Heart left ventricle (tissue), 16 donors: ENCODE data around the gene SLC9B2. TPM values are rescaled to one million over a fixed set of nuclear protein-coding genes. Genes with fewer than 3 reads are reported as not detected.

Experiments used
- ATAC-seq, 4 donors: fragments of 200-7000 bp; cut with Tn5 transposase; one replicate each; pipeline ENCODE4 v1.9.1; 2020 to 2022; ENCODE audit warnings: moderate library complexity in 4 of 4, mild to moderate bottlenecking in 3 of 4, moderate number of reproducible peaks in 1 of 4
- DNase-seq, 5 donors: peaks; one replicate each; pipeline ENCODE4 v3.0.0-alpha.2; 2020
- H3K27ac ChIP-seq, 12 donors: fragments of 200-600 bp; sonication (generic) in 4 of 12; one replicate each; pipeline versions ENCODE4 v1.5.0 to v1.8.0; 2016 to 2022; ENCODE audit warnings: mild to moderate bottlenecking in 2 of 12
- H3K27me3 ChIP-seq, 9 donors: fragments of 200-600 bp; sonication (generic) in 2 of 9; one replicate each; pipeline versions ENCODE4 v1.5.1 to v1.8.0; 2016 to 2022; ENCODE audit warnings: mild to moderate bottlenecking in 3 of 9
- H3K36me3 ChIP-seq, 9 donors: fragments of 200-600 bp; sonication (generic) in 2 of 9; one replicate each; pipeline versions ENCODE4 v1.5.0 to v1.8.0; 2018 to 2022; ENCODE audit warnings: mild to moderate bottlenecking in 2 of 9
- H3K4me1 ChIP-seq, 12 donors: fragments of 200-600 bp; sonication (generic) in 4 of 12; one replicate each; pipeline versions ENCODE4 v1.5.0 to v1.8.0; 2016 to 2022; ENCODE audit warnings: mild to moderate bottlenecking in 3 of 12
- H3K4me3 ChIP-seq, 12 donors: fragments of 200-600 bp; sonication (generic) in 4 of 12; one replicate each; pipeline versions ENCODE4 v1.5.0 to v1.8.0; 2017 to 2022; ENCODE audit warnings: mild to moderate bottlenecking in 9 of 12, moderate library complexity in 4 of 12
- H3K9me3 ChIP-seq, 12 donors: fragments of 200-600 bp; sonication (generic) in 4 of 12; one replicate each; pipeline versions ENCODE4 v1.5.0 to v1.8.0; 2016 to 2022; ENCODE audit warnings: mild to moderate bottlenecking in 1 of 12
- POLR2A ChIP-seq, 2 donors: fragments of 450-650 bp; IDR thresholded peaks; one replicate each; pipeline ENCODE4 v1.6.1; 2017; ENCODE audit warnings: antibody characterized with exemption in 2 of 2, mild to moderate bottlenecking in 2 of 2, moderate library complexity in 2 of 2
- WGBS, 4 donors: extraction: QIAGEN DNeasy Blood & Tissue Kit in 2 of 4; methylation state at CpG; one replicate each; pipeline versions ENCODE4 v1.1.5 to v1.1.7; 2013 to 2018; 5-methylcytosine and 5-hydroxymethylcytosine counted together
- intact Hi-C, 10 donors: fragments of 100-400 bp; cut with DNase I; formaldehyde crosslinking; loops; one replicate each; pipeline versions ENCODE4 v1.11.1 to v1.14.2; 2022
- polyA plus RNA-seq, 2 donors: library from polyadenylated mRNA; stranded (reverse); fragments of 200-250 nt; gene quantifications; one replicate each; pipeline ENCODE4 v1.2.3, GENCODE V29; 2013
- total RNA-seq, 9 donors: library from RNA; depleted of rRNA in 2 of 9; stranded (reverse); fragments of >200 nt in 2 of 9; fragmentation: NEBNext Ultra II Directional in 3 of 9; extraction: Animal tissue kit (Norgen Biotek cat#: 25700) in 3 of 9; gene quantifications; one replicate each; pipeline versions ENCODE4 v1.1.0 to v1.2.4, GENCODE V29; 2016 to 2023
- TF ChIP-seq, protein P1 (sequence below), 12 donors: fragments of 200-600 bp; sonication (generic) in 4 of 12; IDR thresholded peaks; one replicate each; pipeline versions ENCODE4 v1.5.0 to v1.8.0; 2018 to 2022; ENCODE audit warnings: antibody characterized with exemption in 12 of 12, mild to moderate bottlenecking in 5 of 12
- donor health status: ischemic (EF 13 %, LVEDD 7.1; RV severe dilation, severe dysfunction).
- donor health status: healthy with polysubstance abuse.
- donor health status: DM: no; HTN: yes; CAD: no.
- donor health status: DM: no; HTN: no; CAD: no.
- donor health status: ischemic (EF 25% LVEDD 6.9; RV normal size, moderate dysfunction).
- donor health status: ischemic (EF 25% LVEDD 5.7; RV mildly dilated, moderate dysfunction).
- donor health status: healthy.
- donor health status: DM: yes; HTN: yes; CAD: no.
- donor health status: ischemic (EF 35%, LVEDD 5.7; RV mildly dilated, moderate dysfunction).
- donor health status: nonischemic (EF 11% LVEDD 7.7; RV severe dilation, severe dysfunction).
- donor health status: DM: yes; HTN: yes; CAD: no.
- donor health status: PGD.
- donor health status: ischemic (EF 29% LVEDD 5.4; RV normal size, mild dysfunction).
- donor health status: nonischemic (EF 23%, LVEDD 6.1; RV moderate dilation, normal function).

The SLC9B2 gene
- total and polyA plus RNA-seq, 11 donors, result 1.4 to 7.1 (median 4.6) TPM

DNA sequence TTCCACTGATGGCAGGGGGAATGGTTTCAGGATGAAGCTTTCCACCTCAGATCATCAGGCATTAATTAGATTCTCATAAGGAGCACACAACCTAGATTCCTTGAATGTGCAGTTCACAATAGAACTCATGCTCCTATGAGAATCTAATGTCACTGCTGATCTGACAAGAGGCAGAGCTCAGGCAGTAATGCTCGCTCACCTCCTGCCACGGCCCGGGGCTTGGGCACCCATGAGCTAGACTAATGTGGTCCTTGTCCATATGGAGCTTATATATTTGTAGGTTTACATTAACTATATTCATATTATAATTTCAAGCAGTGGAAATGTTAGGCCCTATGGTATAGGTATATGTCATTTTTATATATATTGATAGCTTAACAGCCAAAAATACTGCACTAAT is 24.4 kb downstream of the SLC9B2 start:
- no peak overlapping the region for H3K4me3 ChIP-seq
- TF ChIP-seq, protein P1, sequence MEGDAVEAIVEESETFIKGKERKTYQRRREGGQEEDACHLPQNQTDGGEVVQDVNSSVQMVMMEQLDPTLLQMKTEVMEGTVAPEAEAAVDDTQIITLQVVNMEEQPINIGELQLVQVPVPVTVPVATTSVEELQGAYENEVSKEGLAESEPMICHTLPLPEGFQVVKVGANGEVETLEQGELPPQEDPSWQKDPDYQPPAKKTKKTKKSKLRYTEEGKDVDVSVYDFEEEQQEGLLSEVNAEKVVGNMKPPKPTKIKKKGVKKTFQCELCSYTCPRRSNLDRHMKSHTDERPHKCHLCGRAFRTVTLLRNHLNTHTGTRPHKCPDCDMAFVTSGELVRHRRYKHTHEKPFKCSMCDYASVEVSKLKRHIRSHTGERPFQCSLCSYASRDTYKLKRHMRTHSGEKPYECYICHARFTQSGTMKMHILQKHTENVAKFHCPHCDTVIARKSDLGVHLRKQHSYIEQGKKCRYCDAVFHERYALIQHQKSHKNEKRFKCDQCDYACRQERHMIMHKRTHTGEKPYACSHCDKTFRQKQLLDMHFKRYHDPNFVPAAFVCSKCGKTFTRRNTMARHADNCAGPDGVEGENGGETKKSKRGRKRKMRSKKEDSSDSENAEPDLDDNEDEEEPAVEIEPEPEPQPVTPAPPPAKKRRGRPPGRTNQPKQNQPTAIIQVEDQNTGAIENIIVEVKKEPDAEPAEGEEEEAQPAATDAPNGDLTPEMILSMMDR (IDR thresholded peaks at IDR 0.05), result no peak
- no peak for TF ChIP-seq POLR2A (IDR thresholded peaks at IDR 0.05)
- H3K27ac ChIP-seq, result no peak overlapping the region
- no peaks in the 10 kb centered on the region for H3K27me3 ChIP-seq
- peaks cover 0 to 14% (median 7%) of the 10 kb centered on the region in 9 donors for H3K36me3 ChIP-seq
- intact Hi-C loops, result no loop called here
- DNase-seq, result no peak
- H3K4me1 ChIP-seq, result no peaks in the 10 kb centered on the region
- no peak for ATAC-seq
- 96 to 100% (median 97%) methylated on average over 3 of the region's 3 CpGs for WGBS, 4 donors
- H3K9me3 ChIP-seq, result no peaks in the 10 kb centered on the region

DNA sequence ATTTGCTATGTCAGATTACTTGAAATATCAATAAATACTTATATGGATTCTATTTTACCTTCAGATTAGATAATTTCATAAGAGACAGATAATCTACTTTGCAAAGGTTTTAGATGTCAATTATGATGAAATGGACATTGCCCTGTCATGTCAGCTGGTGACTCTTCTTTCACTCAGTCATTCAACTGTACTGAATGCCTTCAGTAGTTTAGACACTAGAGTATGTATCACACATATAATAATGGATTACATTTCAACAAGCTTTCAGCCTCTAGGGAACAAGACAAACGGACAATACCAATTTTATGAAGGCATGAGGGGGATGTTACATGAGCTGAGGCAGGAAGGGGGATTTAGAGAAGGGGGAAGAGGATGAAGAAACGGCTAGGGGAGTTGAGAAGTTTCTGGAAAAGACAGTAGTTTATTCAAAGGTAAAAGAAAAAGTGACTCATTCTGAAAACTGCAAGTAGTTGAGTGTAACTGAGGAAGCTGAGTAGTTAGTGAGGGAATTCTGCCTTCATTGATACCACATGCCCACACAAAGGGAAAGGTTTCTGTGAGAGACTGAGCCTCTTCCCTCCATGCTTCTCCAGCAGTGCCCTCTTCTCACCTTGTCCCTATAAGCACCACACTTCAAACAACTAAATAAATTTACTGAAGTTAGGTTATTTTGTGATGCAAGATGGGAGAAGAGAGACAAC is 25.7 kb downstream of the SLC9B2 start:
- Histone ChIP-seq H3K27me3 (no peaks in the 10 kb centered on the region), H3K36me3 (peaks cover 0 to 17% (median 7%) of the 10 kb centered on the region in 9 donors), H3K27ac (no peak overlapping the region), H3K4me3 (no peak overlapping the region), H3K4me1 (no peaks in the 10 kb centered on the region), H3K9me3 (no peaks in the 10 kb centered on the region)
- intact Hi-C loops, result no loop called here
- TF ChIP-seq, protein P1 (IDR thresholded peaks at IDR 0.05), result no peak
- no peak for TF ChIP-seq POLR2A (IDR thresholded peaks at IDR 0.05)
- no peak for DNase-seq
- WGBS, 4 donors, result 52 to 60% (median 56%) methylated on average over 2 of the region's 2 CpGs
- ATAC-seq, result no peak

DNA sequence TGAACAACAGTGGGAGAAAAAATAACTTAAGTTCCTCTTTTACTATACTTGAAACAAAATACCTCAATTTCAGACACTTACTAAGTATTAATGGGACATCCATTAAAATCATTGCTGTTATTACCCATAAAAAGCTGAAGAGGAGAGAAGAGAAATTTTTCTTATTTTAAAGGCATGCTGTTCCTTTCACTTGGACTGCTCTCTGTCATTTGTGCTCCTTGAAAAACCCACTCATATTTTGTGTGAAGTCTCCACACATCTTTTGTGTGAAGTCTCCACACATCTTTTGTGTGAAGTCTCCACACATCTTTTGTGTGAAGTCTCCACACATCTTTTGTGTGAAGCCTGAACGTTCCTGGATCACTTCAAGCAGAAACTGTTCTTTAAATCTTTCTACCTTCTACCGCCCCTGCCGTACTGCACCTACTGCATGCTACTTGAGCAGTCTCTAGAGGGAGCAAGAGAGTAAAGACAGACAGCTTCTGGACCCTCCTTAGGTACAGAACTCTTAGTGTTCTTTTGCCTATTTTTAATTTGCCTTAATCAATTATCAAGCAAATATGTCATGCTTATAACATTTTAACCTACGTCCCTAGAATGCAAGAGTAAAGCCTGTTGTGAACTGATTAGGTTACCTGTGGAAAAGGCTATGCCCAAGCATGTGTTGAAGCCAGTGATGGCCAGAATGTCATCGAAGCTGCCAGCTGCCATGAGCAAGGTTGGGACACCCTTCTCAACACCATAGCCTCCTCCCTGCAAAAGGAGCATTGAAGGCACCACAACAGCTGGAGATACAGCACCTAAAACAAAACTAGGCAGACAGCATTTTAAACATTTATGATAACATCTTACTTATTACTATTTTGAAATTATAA is 29.9 kb downstream of the SLC9B2 start:
- peak in 3 of 4 donors; percentile 67 to 83 (median 80) for ATAC-seq

More for the DNA sequence above, 29.9 kb downstream of the SLC9B2 start:
- WGBS, 4 donors, result 38 to 46% (median 43%) methylated on average over 5 of the region's 5 CpGs
- H3K4me3 ChIP-seq, result no peak overlapping the region
- no peak for TF ChIP-seq POLR2A (IDR thresholded peaks at IDR 0.05)
- TF ChIP-seq, protein P1 (IDR thresholded peaks at IDR 0.05), result peak; percentile 59 to 75 (median 66)
- intact Hi-C loops, result loop anchor here in 7 of 10 donors (5.0 to 10.0 kb wide), 2 partner anchors 48 to 51 kb away; partner anchors contain the start of gene BDH2 (in 7 of the 7)
- H3K27ac ChIP-seq, result no peak overlapping the region
- DNase-seq, result no peak
- no peaks in the 10 kb centered on the region for H3K9me3 ChIP-seq
- peaks cover 0 to 42% (median 13%) of the 10 kb centered on the region in 9 donors for H3K36me3 ChIP-seq
- no peaks in the 10 kb centered on the region for H3K27me3 ChIP-seq
- H3K4me1 ChIP-seq, result no peaks in the 10 kb centered on the region
